A549 (cell line): ENCODE results near the gene ZNF33B. TPM values are rescaled to one million over a fixed set of nuclear protein-coding genes. Genes with fewer than 3 reads are reported as not detected.
A peak's percentile ranks its signal among the peaks of the same experiment; 100 is the strongest.

ENCODE experiments used
- ATAC-seq, 2 experiments: fragments of 200-7000 bp in 1 of 2; fragments of >200 bp in 1 of 2; cut with Nextera tagmentation in 1 of 2; cut with Tn5 transposase in 1 of 2; 3 replicates each; pipeline versions ENCODE4 v1.8.0 to v1.9.1; 2018 to 2020; ENCODE audit warnings: mild to moderate bottlenecking in 1 of 2, moderate library complexity in 1 of 2
- CTCF ChIA-PET: fragments of 300-600 bp; sonication (Branson Sonifier 250); formaldehyde crosslinking; extraction: SDS; loops from one replicate; lab custom pipeline; 2021; ENCODE audit warnings: antibody characterized with exemption, inconsistent platforms; lab: Yijun Ruan, JAX
- POLR2A ChIA-PET: fragments of 350-600 bp; formaldehyde crosslinking; extraction: SDS; loops from one replicate; lab custom pipeline; 2021; ENCODE audit warnings: antibody characterized with exemption, inconsistent platforms; lab: Yijun Ruan, JAX
- DNase-seq, 2 experiments: peaks; one replicate each; pipeline versions ENCODE4 v3.0.0 to v3.0.0-alpha.2; 2011 to 2016; ENCODE audit warnings: low read depth in 1 of 2, low spot score in 1 of 2
- FAIRE-seq: peaks from 2 replicates; lab custom pipeline; 2011; peaks lifted over from hg19 to GRCh38; lab: Jason Lieb, UNC
- H3K27ac ChIP-seq, 2 experiments: fragments of >200 bp; sonication (Bioruptor Twin); formaldehyde crosslinking; 3 replicates each; pipeline ENCODE4 v1.5.1; 2016 to 2017
- H3K4me1 ChIP-seq: fragments of >200 bp; sonication (Bioruptor Twin); formaldehyde crosslinking; 3 replicates; pipeline ENCODE4 v1.6.1; 2016
- H3K4me2 ChIP-seq: fragments of >200 bp; sonication (Bioruptor Twin); formaldehyde crosslinking; 3 replicates; pipeline ENCODE4 v1.6.1; 2016
- H3K4me3 ChIP-seq: fragments of >200 bp; sonication (Bioruptor Twin); formaldehyde crosslinking; 3 replicates; pipeline ENCODE4 v1.5.1; 2016
- H3K9me3 ChIP-seq: fragments of >200 bp; sonication (Bioruptor Twin); formaldehyde crosslinking; 3 replicates; pipeline ENCODE4 v1.6.1; 2016
- BCL3 ChIP-seq: fragments of >200 bp; sonication (Bioruptor Twin); formaldehyde crosslinking; IDR thresholded peaks from 3 replicates; pipeline ENCODE4 v1.6.1; 2016
- BHLHE40 ChIP-seq: IDR thresholded peaks from 2 replicates; pipeline ENCODE4 v1.6.1; 2012; ENCODE audit warnings: low read depth, low read length, inconsistent platforms
- CBX8 ChIP-seq: fragments of 200-600 bp; sonication (generic); IDR thresholded peaks from 2 replicates; pipeline ENCODE4 v1.6.1; 2016
- CHD2 ChIP-seq: fragments of 150-350 bp; IDR thresholded peaks from 2 replicates; pipeline ENCODE4 v1.6.1; 2014; ENCODE audit warnings: low read length; ENCODE audit not compliant: partially characterized antibody
- CHD4 ChIP-seq: fragments of 200-600 bp; sonication (generic); IDR thresholded peaks from 2 replicates; pipeline ENCODE4 v1.6.1; 2016; ENCODE audit warnings: antibody characterized with exemption, mild to moderate bottlenecking, borderline replicate concordance
- EP300 ChIP-seq, 2 experiments: fragments of >200 bp; sonication (Bioruptor Twin); formaldehyde crosslinking; IDR thresholded peaks; 2 replicates in 1 of 2; 3 replicates in 1 of 2; pipeline ENCODE4 v1.6.1; 2016 to 2017
- GATA3 ChIP-seq: IDR thresholded peaks from 2 replicates; pipeline ENCODE4 v1.6.1; 2012; ENCODE audit warnings: borderline replicate concordance
- HDAC2 ChIP-seq: fragments of 200-600 bp; sonication (generic); IDR thresholded peaks from 2 replicates; pipeline ENCODE4 v1.6.1; 2016
- HOXB13 ChIP-seq: fragments of 250-450 bp; sonication (Bioruptor Pico); IDR thresholded peaks from 2 replicates; pipeline ENCODE4 v1.5.0; 2020; ENCODE audit warnings: low read depth, mild to moderate bottlenecking, moderate library complexity
- JUN ChIP-seq, 2 experiments: fragments of >200 bp; sonication (Bioruptor Twin); formaldehyde crosslinking; IDR thresholded peaks; 2 replicates in 1 of 2; 3 replicates in 1 of 2; pipeline ENCODE4 v1.6.1; 2016 to 2017
- KDM1A ChIP-seq: fragments of 200-600 bp; sonication (generic); IDR thresholded peaks from 2 replicates; pipeline ENCODE4 v1.6.1; 2016; ENCODE audit warnings: low read depth, mild to moderate bottlenecking
- KDM5A ChIP-seq: fragments of 200-600 bp; sonication (generic); IDR thresholded peaks from 2 replicates; pipeline ENCODE4 v1.6.1; 2016; ENCODE audit warnings: antibody characterized with exemption, mild to moderate bottlenecking
- MAFK ChIP-seq: fragments of 450-650 bp; IDR thresholded peaks from 2 replicates; pipeline ENCODE4 v1.6.1; 2014; ENCODE audit not compliant: partially characterized antibody
- MAZ ChIP-seq: fragments of 150-350 bp; IDR thresholded peaks from 2 replicates; pipeline ENCODE4 v1.6.1; 2014; ENCODE audit warnings: antibody characterized with exemption, low read depth, low read length, borderline replicate concordance
- MYC ChIP-seq: IDR thresholded peaks from 2 replicates; pipeline ENCODE4 v1.6.1; 2012; ENCODE audit warnings: mild to moderate bottlenecking, inconsistent platforms, low read length, improper control_type of control experiment, borderline replicate concordance
- NFE2L2 ChIP-seq: fragments of 150-350 bp; conservative IDR thresholded peaks from 2 replicates; pipeline ENCODE4 v1.6.1; 2014; ENCODE audit warnings: low read length
- PHF8 ChIP-seq: fragments of 200-600 bp; sonication (generic); IDR thresholded peaks from 2 replicates; pipeline ENCODE4 v1.6.1; 2016; ENCODE audit warnings: low read depth, mild to moderate bottlenecking, antibody characterized with exemption, moderate library complexity, borderline replicate concordance
- POLR2A ChIP-seq: IDR thresholded peaks from 2 replicates; pipeline ENCODE4 v1.6.1; 2012; ENCODE audit warnings: mild to moderate bottlenecking, low read length
- POLR2AphosphoS2 ChIP-seq: conservative IDR thresholded peaks from 2 replicates; pipeline ENCODE4 v1.6.1; 2012; ENCODE audit warnings: low read length, improper control_type of control experiment, inconsistent platforms
- RAD21 ChIP-seq, 2 experiments: fragments of >200 bp in 1 of 2; sonication (Bioruptor Twin) in 1 of 2; formaldehyde crosslinking in 1 of 2; IDR thresholded peaks in 1 of 2; conservative IDR thresholded peaks in 1 of 2; 2 replicates in 1 of 2; 3 replicates in 1 of 2; pipeline ENCODE4 v1.6.1; 2012 to 2018; ENCODE audit warnings: inconsistent platforms in 1 of 2
- RARB ChIP-seq: fragments of 250-450 bp; sonication (Bioruptor Pico); IDR thresholded peaks from 2 replicates; pipeline ENCODE4 v1.8.0; 2021; ENCODE audit warnings: mild to moderate bottlenecking, moderate library complexity
- REST ChIP-seq: fragments of 200-600 bp; sonication (generic); IDR thresholded peaks from 2 replicates; pipeline ENCODE4 v1.6.1; 2016; ENCODE audit warnings: antibody characterized with exemption, mild to moderate bottlenecking, moderate library complexity
- SMC3 ChIP-seq: fragments of >200 bp; sonication (Bioruptor Twin); formaldehyde crosslinking; IDR thresholded peaks from 3 replicates; pipeline ENCODE4 v1.6.1; 2018; ENCODE audit warnings: inconsistent platforms
- TP53 ChIP-seq: fragments of 250-450 bp; sonication (Bioruptor Pico); IDR thresholded peaks from 2 replicates; pipeline ENCODE4 v1.5.0; 2021; ENCODE audit warnings: mild to moderate bottlenecking, moderate library complexity
- WGBS: methylation state at CpG from one replicate; pipeline ENCODE4 v1.1.6; 2017; ENCODE audit errors: missing lambda C conversion rate; 5-methylcytosine and 5-hydroxymethylcytosine counted together
- polyA minus RNA-seq: library from RNA; depleted of rRNA, polyadenylated mRNA; stranded (reverse); fragments of >200 nt; gene quantifications from 2 replicates; pipeline ENCODE4 v1.2.3, GENCODE V29; 2011; rRNA and poly(A)+ RNA removed
- polyA plus RNA-seq, 4 experiments: library from polyadenylated mRNA; depleted of rRNA in 3 of 4; stranded (reverse); fragments of >200 nt; fragmentation: RNase III in 1 of 4; extraction: RNeasy Plus Mini Kit Qiagen cat#74134 plus additional on column Dnase treatment in 1 of 4; gene quantifications; 2 replicates in 3 of 4; 3 replicates in 1 of 4; pipeline ENCODE4 v1.2.3, GENCODE V29; 2011 to 2017
- TF ChIP-seq, protein P1 (sequence below): fragments of >200 bp; sonication (Bioruptor Twin); formaldehyde crosslinking; IDR thresholded peaks from 3 replicates; pipeline ENCODE4 v1.5.1; 2016
- TF ChIP-seq, protein P2 (sequence below): IDR thresholded peaks from 2 replicates; pipeline ENCODE4 v1.6.1; 2012
- TF ChIP-seq, protein P3 (sequence below): IDR thresholded peaks from 2 replicates; pipeline ENCODE4 v1.6.1; 2012
- TF ChIP-seq, protein P4 (sequence below): IDR thresholded peaks from 2 replicates; pipeline ENCODE4 v1.6.1; 2012; ENCODE audit warnings: low read depth, borderline replicate concordance

Gene ZNF33B
- polyA plus RNA-seq (2011; rRNA removed) (10.1 and 12.4 TPM in 2 replicates), polyA plus RNA-seq (2017; fragmentation: RNase III; extraction: RNeasy Plus Mini Kit Qiagen cat#74134 plus additional on column Dnase treatment) (10.7 to 11.7 TPM (median 11.1 TPM) in 3 replicates), polyA minus RNA-seq (6.5 and 10.7 TPM in 2 replicates)
- polyA plus RNA-seq (2012; cell fraction: cytosol; rRNA removed): 2.1 and 2.3 TPM in 2 replicates
- polyA plus RNA-seq (2012; cell fraction: nucleus; rRNA removed): 2.2 and 5.2 TPM in 2 replicates

DNA sequence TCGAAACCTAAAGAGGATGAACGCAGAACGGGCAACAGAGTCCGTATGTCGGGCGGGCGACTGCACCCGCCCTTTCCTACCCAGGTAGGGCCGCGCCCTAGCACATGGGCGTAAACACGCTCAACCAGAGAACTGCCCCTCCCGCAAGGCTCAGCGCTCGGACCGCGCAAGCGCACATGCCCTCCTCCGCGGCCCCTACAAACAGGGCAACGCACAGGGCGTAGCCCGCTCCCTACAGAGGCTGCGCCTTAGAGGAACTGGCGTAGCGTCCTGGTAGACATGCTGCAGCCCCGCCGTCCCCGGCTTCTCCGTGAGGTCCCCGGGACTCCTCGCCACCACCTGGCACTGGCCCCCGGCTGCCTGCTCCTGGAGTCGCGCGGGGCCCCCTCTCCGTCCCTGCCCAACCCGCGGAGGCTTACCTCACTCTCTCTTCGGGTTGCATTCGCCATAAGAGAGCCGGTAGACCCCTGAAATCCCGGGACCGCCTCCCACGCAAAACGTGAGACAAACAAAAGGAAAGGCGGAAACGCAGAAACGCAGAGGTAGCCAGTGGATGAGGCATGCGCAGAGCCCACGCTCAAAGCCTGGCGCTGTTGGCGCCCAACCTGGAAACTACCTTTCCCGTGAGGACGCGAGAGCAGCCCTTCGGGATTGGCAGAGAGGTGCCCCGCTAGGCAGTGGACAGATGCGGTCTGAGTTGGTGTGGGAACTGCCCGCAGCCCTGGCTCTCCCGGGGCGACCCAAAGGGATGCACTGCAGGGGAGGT is at the start of gene ZNF33B:
TSS of gene ZNF33B (minus strand) at position 516 of the 766 bp plus-strand sequence. CDS start 1,642 bp downstream, outside the sequence.
- TF ChIP-seq BCL3 (peak; percentile 94), KDM1A (no peak), POLR2A (peak; percentile 69; the same call in 1 of the 2 replicates), MYC (peak; percentile 88), REST (peak; percentile 34; the same call in 1 of the 2 replicates), MAFK (no peak), POLR2AphosphoS2 (no peak), MAZ (no peak), BHLHE40 (no peak), NFE2L2 (no peak), TP53 (CRISPR knock-in tag) (peak; percentile 65; the same call in 1 of the 2 replicates), JUN (IDR thresholded peaks at IDR 0.05) (peak; percentile 68 to 91), RAD21 (conservative IDR thresholded peaks at IDR 0.05 in 1 of 2, IDR thresholded peaks at IDR 0.05 in 1 of 2) (0 out of 5 replicates have a peak, but pooled peaks of 1 of the 2 experiments have one; percentile 13), RARB (CRISPR knock-in tag) (no peak), CBX8 (no peak), HOXB13 (CRISPR knock-in tag) (no peak), KDM5A (no peak), EP300 (IDR thresholded peaks at IDR 0.05) (no peak), PHF8 (peak; percentile 87), CHD4 (no peak), CHD2 (peak; percentile 35), HDAC2 (no peak), SMC3 (no peak), GATA3 (no peak; the same call in 1 of the 2 replicates)
- TF ChIP-seq, protein P1, sequence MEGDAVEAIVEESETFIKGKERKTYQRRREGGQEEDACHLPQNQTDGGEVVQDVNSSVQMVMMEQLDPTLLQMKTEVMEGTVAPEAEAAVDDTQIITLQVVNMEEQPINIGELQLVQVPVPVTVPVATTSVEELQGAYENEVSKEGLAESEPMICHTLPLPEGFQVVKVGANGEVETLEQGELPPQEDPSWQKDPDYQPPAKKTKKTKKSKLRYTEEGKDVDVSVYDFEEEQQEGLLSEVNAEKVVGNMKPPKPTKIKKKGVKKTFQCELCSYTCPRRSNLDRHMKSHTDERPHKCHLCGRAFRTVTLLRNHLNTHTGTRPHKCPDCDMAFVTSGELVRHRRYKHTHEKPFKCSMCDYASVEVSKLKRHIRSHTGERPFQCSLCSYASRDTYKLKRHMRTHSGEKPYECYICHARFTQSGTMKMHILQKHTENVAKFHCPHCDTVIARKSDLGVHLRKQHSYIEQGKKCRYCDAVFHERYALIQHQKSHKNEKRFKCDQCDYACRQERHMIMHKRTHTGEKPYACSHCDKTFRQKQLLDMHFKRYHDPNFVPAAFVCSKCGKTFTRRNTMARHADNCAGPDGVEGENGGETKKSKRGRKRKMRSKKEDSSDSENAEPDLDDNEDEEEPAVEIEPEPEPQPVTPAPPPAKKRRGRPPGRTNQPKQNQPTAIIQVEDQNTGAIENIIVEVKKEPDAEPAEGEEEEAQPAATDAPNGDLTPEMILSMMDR: no peak
- TF ChIP-seq, protein P2, sequence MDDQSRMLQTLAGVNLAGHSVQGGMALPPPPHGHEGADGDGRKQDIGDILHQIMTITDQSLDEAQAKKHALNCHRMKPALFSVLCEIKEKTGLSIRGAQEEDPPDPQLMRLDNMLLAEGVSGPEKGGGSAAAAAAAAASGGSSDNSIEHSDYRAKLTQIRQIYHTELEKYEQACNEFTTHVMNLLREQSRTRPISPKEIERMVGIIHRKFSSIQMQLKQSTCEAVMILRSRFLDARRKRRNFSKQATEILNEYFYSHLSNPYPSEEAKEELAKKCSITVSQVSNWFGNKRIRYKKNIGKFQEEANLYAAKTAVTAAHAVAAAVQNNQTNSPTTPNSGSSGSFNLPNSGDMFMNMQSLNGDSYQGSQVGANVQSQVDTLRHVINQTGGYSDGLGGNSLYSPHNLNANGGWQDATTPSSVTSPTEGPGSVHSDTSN: no peak
- TF ChIP-seq, protein P3, sequence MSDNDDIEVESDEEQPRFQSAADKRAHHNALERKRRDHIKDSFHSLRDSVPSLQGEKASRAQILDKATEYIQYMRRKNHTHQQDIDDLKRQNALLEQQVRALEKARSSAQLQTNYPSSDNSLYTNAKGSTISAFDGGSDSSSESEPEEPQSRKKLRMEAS: peak; percentile 95
- TF ChIP-seq, protein P4, sequence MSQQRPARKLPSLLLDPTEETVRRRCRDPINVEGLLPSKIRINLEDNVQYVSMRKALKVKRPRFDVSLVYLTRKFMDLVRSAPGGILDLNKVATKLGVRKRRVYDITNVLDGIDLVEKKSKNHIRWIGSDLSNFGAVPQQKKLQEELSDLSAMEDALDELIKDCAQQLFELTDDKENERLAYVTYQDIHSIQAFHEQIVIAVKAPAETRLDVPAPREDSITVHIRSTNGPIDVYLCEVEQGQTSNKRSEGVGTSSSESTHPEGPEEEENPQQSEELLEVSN: peak; percentile 86
- 1% methylated on average over 34 of the region's 62 CpGs for WGBS

More for the DNA sequence above, at the start of gene ZNF33B:
- peak within 1 kb of the TSS; percentile 87 for H3K4me2 ChIP-seq
- ATAC-seq: peak; percentile 99
- ChIA-PET POLR2A (interaction anchor here (0.7 to 1.3 kb wide), 2 partner anchors 144 to 623 kb away, joined by 3 read pairs; partner anchors contain the start of gene BMS1), CTCF (no interaction called here)
- H3K27ac ChIP-seq: peak within 1 kb of the TSS; percentile 92 to 95
- peak; percentile 86 to 98 for DNase-seq
- peak within 1 kb of the TSS; percentile 66 for H3K4me3 ChIP-seq
- H3K4me1 ChIP-seq: peaks cover 8% of the 10 kb centered on the region; the same call in 1 of the 3 replicates
- H3K9me3 ChIP-seq: no peaks in the 10 kb centered on the region
- peak; percentile 28 for FAIRE-seq
